A549 (cell line): Measurements from ENCODE around the gene POLRMT.

Experiments
- CTCF ChIP-seq: fragments of >200 bp; sonication (Bioruptor Twin); formaldehyde crosslinking; IDR thresholded peaks from 3 replicates; pipeline ENCODE4 v1.5.1; 2016
- MYC ChIP-seq: IDR thresholded peaks from 2 replicates; pipeline ENCODE4 v1.6.1; 2012; ENCODE audit warnings: mild to moderate bottlenecking, inconsistent platforms, low read length, improper control_type of control experiment, borderline replicate concordance
- ZFP36 ChIP-seq: fragments of 450-650 bp; IDR thresholded peaks from 2 replicates; pipeline ENCODE4 v1.6.1; 2014; ENCODE audit warnings: borderline replicate concordance; ENCODE audit not compliant: partially characterized antibody

GRCh38 chr19:608155-609003 lies 25.0 kb downstream of the POLRMT start:
- TF ChIP-seq CTCF (no peak), ZFP36 (no peak), MYC (no peak)
